K562 (cell line): Measurements from ENCODE around the gene MZB1. TPM values are rescaled to one million over a fixed set of nuclear protein-coding genes. Genes with fewer than 3 reads are reported as not detected.

Experiments
- AFF1 ChIP-seq, 2 experiments: fragments of 450-650 bp; IDR thresholded peaks; 2 replicates each; pipeline ENCODE4 v1.6.1; 2018; ENCODE audit warnings: mild to moderate bottlenecking in 2 of 2, low read depth in 1 of 2; ENCODE audit not compliant: partially characterized antibody in 2 of 2
- CBFA2T2 ChIP-seq: fragments of 450-650 bp; conservative IDR thresholded peaks from 2 replicates; pipeline ENCODE4 v1.6.1; 2017; ENCODE audit warnings: mild to moderate bottlenecking
- EGR1 ChIP-seq: fragments of 450-650 bp; conservative IDR thresholded peaks from 2 replicates; pipeline ENCODE4 v1.6.1; 2017; ENCODE audit warnings: mild to moderate bottlenecking
- GABPB1 ChIP-seq: sonication (generic); formaldehyde crosslinking; IDR thresholded peaks from 2 replicates; pipeline ENCODE4 v1.8.0; 2022; ENCODE audit warnings: mild to moderate bottlenecking, missing genetic modification reagents
- HIVEP1 ChIP-seq: fragments of 250-450 bp; sonication (Bioruptor Pico); IDR thresholded peaks from 2 replicates; pipeline ENCODE4 v1.4.0; 2020; ENCODE audit warnings: mild to moderate bottlenecking
- HMG20B ChIP-seq: fragments of 250-450 bp; sonication (Bioruptor Pico); IDR thresholded peaks from 2 replicates; pipeline ENCODE4 v1.5.0; 2021; ENCODE audit warnings: mild to moderate bottlenecking
- JUN ChIP-seq, 2 experiments: sonication (generic) in 1 of 2; formaldehyde crosslinking in 1 of 2; IDR thresholded peaks; 2 replicates each; pipeline versions ENCODE4 v1.6.1 to v1.8.0; 2012 to 2022; ENCODE audit warnings: borderline replicate concordance in 2 of 2, mild to moderate bottlenecking in 2 of 2, improper control_type of control experiment in 1 of 2, low read depth in 1 of 2, low read length in 1 of 2, missing genetic modification reagents in 1 of 2
- MCM5 ChIP-seq: fragments of 450-650 bp; IDR thresholded peaks from 2 replicates; pipeline ENCODE4 v1.6.1; 2016; ENCODE audit warnings: low read depth
- PHB ChIP-seq: fragments of 250-450 bp; sonication (Bioruptor Pico); IDR thresholded peaks from 2 replicates; pipeline ENCODE4 v1.5.0; 2021
- PHF20 ChIP-seq: fragments of 450-650 bp; IDR thresholded peaks from 2 replicates; pipeline ENCODE4 v1.6.1; 2018; ENCODE audit not compliant: partially characterized antibody
- PRMT5 ChIP-seq: sonication (generic); formaldehyde crosslinking; IDR thresholded peaks from 2 replicates; pipeline ENCODE4 v1.5.0; 2020; ENCODE audit warnings: missing genetic modification reagents
- PYGO2 ChIP-seq: fragments of 450-650 bp; IDR thresholded peaks from 2 replicates; pipeline ENCODE4 v1.6.1; 2016; ENCODE audit warnings: mild to moderate bottlenecking, missing genetic modification characterization, moderate library complexity, missing compliant biosample characterization
- SAFB2 ChIP-seq: fragments of 200-400 bp; formaldehyde crosslinking; IDR thresholded peaks from 2 replicates; pipeline ENCODE4 v1.6.1; 2018; ENCODE audit warnings: borderline replicate concordance, low read length, low read depth, moderate library complexity; ENCODE audit not compliant: severe bottlenecking
- SIN3A ChIP-seq, 2 experiments: fragments of 150-350 bp in 1 of 2; IDR thresholded peaks; 2 replicates each; pipeline ENCODE4 v1.6.1; 2011 to 2016; ENCODE audit warnings: borderline replicate concordance in 2 of 2, low read depth in 2 of 2, low read length in 2 of 2, mild to moderate bottlenecking in 2 of 2, moderate library complexity in 2 of 2; ENCODE audit not compliant: control insufficient read depth in 1 of 2
- TAF7 ChIP-seq: fragments of 450-650 bp; IDR thresholded peaks from 2 replicates; pipeline ENCODE4 v1.6.1; 2016; ENCODE audit warnings: missing genetic modification characterization, missing compliant biosample characterization
- TAL1 ChIP-seq: fragments of 450-650 bp; IDR thresholded peaks from 2 replicates; pipeline ENCODE4 v1.6.1; 2016; ENCODE audit warnings: mild to moderate bottlenecking
- USF2 ChIP-seq: sonication (generic); formaldehyde crosslinking; IDR thresholded peaks from 2 replicates; pipeline ENCODE4 v1.5.0; 2020; ENCODE audit warnings: missing genetic modification reagents
- ZNF408 ChIP-seq: fragments of 250-450 bp; sonication (Bioruptor Pico); IDR thresholded peaks from 2 replicates; pipeline ENCODE4 v1.4.0; 2020; ENCODE audit warnings: low read depth, mild to moderate bottlenecking, moderate library complexity
- ZNF512 ChIP-seq: IDR thresholded peaks from 2 replicates; pipeline ENCODE4 v1.6.1; 2016; ENCODE audit warnings: missing genetic modification characterization, missing compliant biosample characterization
- ZNF586 ChIP-seq: fragments of 450-650 bp; formaldehyde crosslinking; conservative IDR thresholded peaks from 2 replicates; pipeline ENCODE4 v1.4.0; 2020; ENCODE audit warnings: mild to moderate bottlenecking, moderate library complexity
- polyA plus RNA-seq, 8 experiments: library from polyadenylated mRNA; depleted of rRNA in 4 of 8; stranded (reverse) in 5 of 8; unstranded in 3 of 8; fragments of >200 nt; fragmentation: Nextera tagmentation in 2 of 8; fragmentation: Illumina TruSeq in 1 of 8; extraction: Ambion mirVana in 2 of 8; extraction: Trizol in 1 of 8; gene quantifications; 2 replicates each; pipeline versions ENCODE4 v1.2.1 to v1.2.3, GENCODE V29; 2011 to 2014; ENCODE audit warnings: inconsistent platforms in 1 of 8, missing spikeins in 1 of 8
- total RNA-seq, 7 experiments: library from RNA; depleted of rRNA in 6 of 7; stranded (reverse); fragments of >200 nt in 6 of 7; fragmentation: Illumina TruSeq in 2 of 7; extraction: Trizol in 2 of 7; gene quantifications; 2 replicates each; pipeline versions ENCODE4 v1.2.1 to v1.2.3, GENCODE V29; 2011 to 2021; ENCODE audit warnings: low replicate concordance in 1 of 7
- TF ChIP-seq, protein P1 (sequence below): sonication (generic); formaldehyde crosslinking; IDR thresholded peaks from 2 replicates; pipeline ENCODE4 v1.8.0; 2022; ENCODE audit warnings: mild to moderate bottlenecking, missing genetic modification reagents

The MZB1 gene
- total and polyA plus RNA-seq, 9 of the 15 experiments (the other 6 are each of a cell fraction or from before 2014, with no cell fraction given) = 0.13 to 0.31 TPM; not detected in 7

- TF ChIP-seq CBFA2T2 (peak; percentile 12; the same call in 1 of the 2 replicates), JUN (IDR thresholded peaks at IDR 0.05; ENCODE audit: borderline replicate concordance, low read depth, low read length) (peak; percentile 72; the same call in 1 of the 2 replicates), JUN (CRISPR knock-in tag; IDR thresholded peaks at IDR 0.05; ENCODE audit: borderline replicate concordance) (no peak), TAL1 (no peak), AFF1 (IDR thresholded peaks at IDR 0.05; ENCODE audit: low read depth in 1 of 2, partially characterized antibody in 2 of 2) (peak; percentile 65 to 76), SIN3A (IDR thresholded peaks at IDR 0.05; ENCODE audit: borderline replicate concordance in 2 of 2, control insufficient read depth in 1 of 2, low read depth in 2 of 2, low read length in 2 of 2) (peak in 1 of 2 experiments; percentile 70; a peak in 2 of 4 replicates), MCM5 (no peak), USF2 (peak; percentile 76), PYGO2 (no peak), PHF20 (peak; percentile 86), TAF7 (tag) (peak; percentile 84), PRMT5 (CRISPR knock-in tag) (no peak), HIVEP1 (CRISPR knock-in tag) (no peak), ZNF408 (no peak), EGR1 (peak; percentile 57), ZNF512 (tag) (no peak), ZNF586 (CRISPR knock-in tag) (no peak), PHB (CRISPR knock-in tag) (0 out of 2 replicates have a peak, but pooled peaks have one; percentile 83), HMG20B (CRISPR knock-in tag) (no peak), SAFB2 (no peak), GABPB1 (peak; percentile 96)
- TF ChIP-seq, protein P1, sequence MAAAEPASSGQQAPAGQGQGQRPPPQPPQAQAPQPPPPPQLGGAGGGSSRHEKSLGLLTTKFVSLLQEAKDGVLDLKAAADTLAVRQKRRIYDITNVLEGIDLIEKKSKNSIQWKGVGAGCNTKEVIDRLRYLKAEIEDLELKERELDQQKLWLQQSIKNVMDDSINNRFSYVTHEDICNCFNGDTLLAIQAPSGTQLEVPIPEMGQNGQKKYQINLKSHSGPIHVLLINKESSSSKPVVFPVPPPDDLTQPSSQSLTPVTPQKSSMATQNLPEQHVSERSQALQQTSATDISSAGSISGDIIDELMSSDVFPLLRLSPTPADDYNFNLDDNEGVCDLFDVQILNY = no peak
These were observed 47.9 kb downstream of the MZB1 start, which contains the start of gene PAIP2 (continued) for GRCh38 chr5:139341689-139342422.
